ENCODE measurements around the gene IRX1. TPM values are rescaled to one million over a fixed set of nuclear protein-coding genes. Genes with fewer than 3 reads are reported as not detected.

IRX1 gene
- total RNA-seq, 1 donor from 2014 or later = 6.5 TPM

- TF ChIP-seq, protein P1, sequence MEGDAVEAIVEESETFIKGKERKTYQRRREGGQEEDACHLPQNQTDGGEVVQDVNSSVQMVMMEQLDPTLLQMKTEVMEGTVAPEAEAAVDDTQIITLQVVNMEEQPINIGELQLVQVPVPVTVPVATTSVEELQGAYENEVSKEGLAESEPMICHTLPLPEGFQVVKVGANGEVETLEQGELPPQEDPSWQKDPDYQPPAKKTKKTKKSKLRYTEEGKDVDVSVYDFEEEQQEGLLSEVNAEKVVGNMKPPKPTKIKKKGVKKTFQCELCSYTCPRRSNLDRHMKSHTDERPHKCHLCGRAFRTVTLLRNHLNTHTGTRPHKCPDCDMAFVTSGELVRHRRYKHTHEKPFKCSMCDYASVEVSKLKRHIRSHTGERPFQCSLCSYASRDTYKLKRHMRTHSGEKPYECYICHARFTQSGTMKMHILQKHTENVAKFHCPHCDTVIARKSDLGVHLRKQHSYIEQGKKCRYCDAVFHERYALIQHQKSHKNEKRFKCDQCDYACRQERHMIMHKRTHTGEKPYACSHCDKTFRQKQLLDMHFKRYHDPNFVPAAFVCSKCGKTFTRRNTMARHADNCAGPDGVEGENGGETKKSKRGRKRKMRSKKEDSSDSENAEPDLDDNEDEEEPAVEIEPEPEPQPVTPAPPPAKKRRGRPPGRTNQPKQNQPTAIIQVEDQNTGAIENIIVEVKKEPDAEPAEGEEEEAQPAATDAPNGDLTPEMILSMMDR (IDR thresholded peaks at IDR 0.05; ENCODE audit: insufficient read depth, low read length, poor library complexity, severe bottlenecking) = no peak
- H3K36me3 ChIP-seq (ENCODE audit: control insufficient read depth, insufficient read depth, low read length) = no peaks in the 10 kb centered on the region
- H3K27me3 ChIP-seq (ENCODE audit: control insufficient read depth, insufficient read depth, low read length) = no peaks in the 10 kb centered on the region
- no peak overlapping the region for H3K4me3 ChIP-seq (ENCODE audit: low read depth, low read length)
- DNase-seq (ENCODE audit: low read depth) = no peak
These were observed 23.9 kb downstream of the IRX1 start for GRCh38 chr5:3619579-3619978.

- Histone ChIP-seq H3K27me3 (ENCODE audit: control insufficient read depth, insufficient read depth, low read length) (no peaks in the 10 kb centered on the region), H3K36me3 (ENCODE audit: control insufficient read depth, insufficient read depth, low read length) (no peaks in the 10 kb centered on the region), H3K4me3 (ENCODE audit: low read depth, low read length) (no peak overlapping the region)
- no peak for DNase-seq (ENCODE audit: low read depth)
- TF ChIP-seq, protein P1 (IDR thresholded peaks at IDR 0.05; ENCODE audit: insufficient read depth, low read length, poor library complexity, severe bottlenecking) = no peak
These were observed 27.3 kb downstream of the IRX1 start for GRCh38 chr5:3622961-3623360.

GRCh38 chr5:3625626-3626025, 30.0 kb downstream of the IRX1 start:
- Histone ChIP-seq H3K4me3 (ENCODE audit: low read depth, low read length) (no peak overlapping the region), H3K36me3 (ENCODE audit: control insufficient read depth, insufficient read depth, low read length) (no peaks in the 10 kb centered on the region), H3K27me3 (ENCODE audit: control insufficient read depth, insufficient read depth, low read length) (no peaks in the 10 kb centered on the region)
- TF ChIP-seq, protein P1 (IDR thresholded peaks at IDR 0.05; ENCODE audit: insufficient read depth, low read length, poor library complexity, severe bottlenecking) = no peak
- no peak for DNase-seq (ENCODE audit: low read depth)

GRCh38 chr5:3634061-3634460, 38.4 kb downstream of the IRX1 start:
- no peak overlapping the region for H3K4me3 ChIP-seq (ENCODE audit: low read depth, low read length)
- no peak for DNase-seq (ENCODE audit: low read depth)
- TF ChIP-seq, protein P1 (IDR thresholded peaks at IDR 0.05; ENCODE audit: insufficient read depth, low read length, poor library complexity, severe bottlenecking) = no peak
- H3K27me3 ChIP-seq (ENCODE audit: control insufficient read depth, insufficient read depth, low read length) = no peaks in the 10 kb centered on the region
- H3K36me3 ChIP-seq (ENCODE audit: control insufficient read depth, insufficient read depth, low read length) = no peaks in the 10 kb centered on the region

DNA sequence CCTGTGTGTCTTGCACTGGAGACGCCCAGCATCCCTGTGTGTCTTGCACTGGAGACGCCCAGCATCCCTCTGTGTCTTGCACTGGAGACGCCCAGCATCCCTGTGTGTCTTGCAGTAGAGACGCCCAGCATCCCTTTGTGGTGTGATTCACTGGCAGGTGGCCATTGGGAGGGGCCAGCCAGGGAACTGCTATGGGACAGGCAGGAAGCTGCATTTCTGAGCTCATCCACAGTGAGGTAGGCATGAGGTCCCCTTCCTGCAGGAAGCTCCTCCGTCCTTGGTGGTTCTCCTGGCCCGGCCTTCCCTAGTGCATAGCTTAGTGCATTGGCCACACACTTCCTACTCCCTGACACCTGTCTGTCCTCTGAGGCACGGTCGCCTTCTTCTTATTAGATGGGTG, 43.5 kb downstream of the IRX1 start:
- H3K36me3 ChIP-seq (ENCODE audit: control insufficient read depth, insufficient read depth, low read length) = no peaks in the 10 kb centered on the region
- DNase-seq (ENCODE audit: low read depth) = no peak
- TF ChIP-seq, protein P1 (IDR thresholded peaks at IDR 0.05; ENCODE audit: insufficient read depth, low read length, poor library complexity, severe bottlenecking) = no peak
- no peaks in the 10 kb centered on the region for H3K27me3 ChIP-seq (ENCODE audit: control insufficient read depth, insufficient read depth, low read length)
- no peak overlapping the region for H3K4me3 ChIP-seq (ENCODE audit: low read depth, low read length)

- no peaks in the 10 kb centered on the region for H3K36me3 ChIP-seq (ENCODE audit: control insufficient read depth, insufficient read depth, low read length)
- no peak overlapping the region for H3K4me3 ChIP-seq (ENCODE audit: low read depth, low read length)
- DNase-seq (ENCODE audit: low read depth) = no peak
- H3K27me3 ChIP-seq (ENCODE audit: control insufficient read depth, insufficient read depth, low read length) = no peaks in the 10 kb centered on the region
- TF ChIP-seq, protein P1 (IDR thresholded peaks at IDR 0.05; ENCODE audit: insufficient read depth, low read length, poor library complexity, severe bottlenecking) = no peak
These were observed 46.6 kb downstream of the IRX1 start for GRCh38 chr5:3642231-3642630.
